Stimulated activated CD8-positive, alpha-beta memory T cell treated with anti-CD3 and anti-CD28 coated beads, Interleukin-15, amount 100 ng/mL, for 1 hour (primary cell): Measurements from ENCODE around the gene ANKS3.
"Not testable (repeated sequence)": the region's sequence is repeated elsewhere in the genome, so short reads cannot be mapped to it uniquely, and the experiment has no call there.

Source experiments
- DNase-seq: peaks from one replicate; pipeline ENCODE4 v3.0.0-alpha.2; 2020; ENCODE audit warnings: low read depth

Gene ANKS3

GRCh38 chr16:4753227-4753626, 19.2 kb upstream of the ANKS3 start:
- no peak for DNase-seq

- no peak for DNase-seq
Observed at GRCh38 chr16:4752351-4753100, 18.5 kb upstream of the ANKS3 start.

- no peak for DNase-seq
Observed at GRCh38 chr16:4750896-4751295, 16.8 kb upstream of the ANKS3 start.

- DNase-seq, result no peak
Observed at GRCh38 chr16:4749700-4750257, 15.7 kb upstream of the ANKS3 start.

GRCh38 chr16:4748682-4749411, 14.8 kb upstream of the ANKS3 start:
- no peak for DNase-seq

GRCh38 chr16:4747906-4748681, 14.0 kb upstream of the ANKS3 start:
- no peak for DNase-seq

- DNase-seq, result no peak
Observed at GRCh38 chr16:4746991-4747574, 13.0 kb upstream of the ANKS3 start.

GRCh38 chr16:4746215-4746614, 12.1 kb upstream of the ANKS3 start:
- DNase-seq, result no peak

- no peak for DNase-seq
Observed at GRCh38 chr16:4745274-4745569, 11.2 kb upstream of the ANKS3 start.

- no peak for DNase-seq
Observed at GRCh38 chr16:4744555-4745273, 10.6 kb upstream of the ANKS3 start.

- no peak for DNase-seq
Observed at GRCh38 chr16:4743226-4743878, 9.3 kb upstream of the ANKS3 start.

GRCh38 chr16:4738370-4738769, 4.3 kb upstream of the ANKS3 start:
- DNase-seq, result not testable (repeated sequence)

- no peak for DNase-seq
Observed at GRCh38 chr16:4737545-4737944, 3.5 kb upstream of the ANKS3 start.

- no peak for DNase-seq
Observed at GRCh38 chr16:4736546-4736945, 2.5 kb upstream of the ANKS3 start.

GRCh38 chr16:4734730-4735535, 862 bp upstream of the ANKS3 start:
- DNase-seq, result peak; percentile 93

GRCh38 chr16:4733747-4734062, 366 bp downstream of the ANKS3 start:
- DNase-seq, result no peak

GRCh38 chr16:4733211-4733742, 794 bp downstream of the ANKS3 start:
- DNase-seq, result no peak

- no peak for DNase-seq
Observed at GRCh38 chr16:4729876-4730275, 4.2 kb downstream of the ANKS3 start.

- no peak for DNase-seq
Observed at GRCh38 chr16:4728676-4729075, 5.4 kb downstream of the ANKS3 start.

- no peak for DNase-seq
Observed at GRCh38 chr16:4726616-4727015, 7.5 kb downstream of the ANKS3 start.
